Activated CD4-positive, alpha-beta T cell treated with anti-CD3 and anti-CD28 coated beads, Interleukin-2, Interleukin-4, amounts not matched to agents 100 ng/mL and 50 ng/mL, durations not matched to agents 16 hours and 8 hours (primary cell): Measurements from ENCODE around the gene PDE10A.
"Not testable (repeated sequence)": the region's sequence is repeated elsewhere in the genome, so short reads cannot be mapped to it uniquely, and the experiment has no call there.

ENCODE experiments used
- DNase-seq: peaks from one replicate; pipeline ENCODE4 v3.0.0-alpha.2; 2020; ENCODE audit warnings: low spot score

Gene PDE10A

GRCh38 chr6:165624871-165625639, 38.0 kb downstream of the PDE10A start:
- no peak for DNase-seq

GRCh38 chr6:165621940-165622339, 41.1 kb downstream of the PDE10A start:
- no peak for DNase-seq

- DNase-seq = not testable (repeated sequence)
Measured at GRCh38 chr6:165618891-165619290, 44.1 kb downstream of the PDE10A start.

GRCh38 chr6:165618241-165618640, 44.8 kb downstream of the PDE10A start:
- DNase-seq = no peak

- DNase-seq = no peak
Measured at GRCh38 chr6:165617528-165617927, 45.5 kb downstream of the PDE10A start.

GRCh38 chr6:165616116-165616515, 46.9 kb downstream of the PDE10A start:
- no peak for DNase-seq

GRCh38 chr6:165615636-165616035, 47.4 kb downstream of the PDE10A start:
- no peak for DNase-seq

- DNase-seq = no peak
Measured at GRCh38 chr6:165611294-165611693, 51.7 kb downstream of the PDE10A start.

- DNase-seq = not testable (repeated sequence)
Measured at GRCh38 chr6:165608577-165608976, 54.5 kb downstream of the PDE10A start.

- no peak for DNase-seq
Measured at GRCh38 chr6:165606740-165607008, 56.4 kb downstream of the PDE10A start.

- no peak for DNase-seq
Measured at GRCh38 chr6:165605901-165606739, 56.9 kb downstream of the PDE10A start.

GRCh38 chr6:165605182-165605875, 57.7 kb downstream of the PDE10A start:
- DNase-seq = no peak

GRCh38 chr6:165602291-165602690, 60.8 kb downstream of the PDE10A start:
- no peak for DNase-seq

- DNase-seq = no peak
Measured at GRCh38 chr6:165600606-165601005, 62.4 kb downstream of the PDE10A start.

GRCh38 chr6:165599596-165600487, 63.2 kb downstream of the PDE10A start:
- no peak for DNase-seq

- DNase-seq = no peak
Measured at GRCh38 chr6:165599121-165599520, 63.9 kb downstream of the PDE10A start.

GRCh38 chr6:165597821-165598220, 65.2 kb downstream of the PDE10A start:
- DNase-seq = no peak

GRCh38 chr6:165594584-165595333, 68.3 kb downstream of the PDE10A start:
- no peak for DNase-seq

- not testable (repeated sequence) for DNase-seq
Measured at GRCh38 chr6:165592947-165593346, 70.1 kb downstream of the PDE10A start.

- DNase-seq = no peak
Measured at GRCh38 chr6:165588515-165588914, 74.5 kb downstream of the PDE10A start.

GRCh38 chr6:165587206-165587605, 75.8 kb downstream of the PDE10A start:
- DNase-seq = no peak
